Dedifferentiated amniotic fluid mesenchymal stem cell (primary cell): Measurements from ENCODE around the gene PLA2G2C.

ENCODE experiments used
- DNase-seq: peaks from one replicate; pipeline ENCODE4 v3.0.0-alpha.2; 2016; ENCODE audit errors: extremely low spot score

PLA2G2C gene

GRCh38 chr1:20152599-20152930 lies 33.8 kb downstream of the PLA2G2C start:
- DNase-seq: no peak

GRCh38 chr1:20151906-20152598 lies 34.3 kb downstream of the PLA2G2C start:
- DNase-seq: peak; percentile 56

GRCh38 chr1:20150969-20151368 lies 35.3 kb downstream of the PLA2G2C start:
- DNase-seq: no peak

DNA sequence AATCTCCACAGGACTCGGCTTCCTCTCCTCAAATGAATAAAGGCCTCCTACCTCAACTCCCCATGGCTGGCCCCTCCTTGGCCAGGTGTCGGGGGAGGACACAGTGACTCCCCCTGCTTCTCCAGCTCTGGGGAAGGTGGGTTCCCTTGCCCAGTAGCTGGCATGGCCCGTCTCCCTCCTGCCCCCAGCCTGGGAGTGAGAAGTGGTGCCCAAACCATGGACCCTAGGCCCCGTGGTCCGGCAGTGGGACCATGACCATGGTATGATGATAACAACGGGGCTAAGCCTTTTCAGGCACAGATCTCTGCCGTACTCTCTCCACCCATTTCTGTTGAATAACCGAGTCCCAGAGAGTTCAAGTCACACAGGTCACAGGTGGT lies 36.0 kb downstream of the PLA2G2C start:
- DNase-seq: no peak

GRCh38 chr1:20149601-20150325 lies 36.6 kb downstream of the PLA2G2C start:
- no peak for DNase-seq

DNA sequence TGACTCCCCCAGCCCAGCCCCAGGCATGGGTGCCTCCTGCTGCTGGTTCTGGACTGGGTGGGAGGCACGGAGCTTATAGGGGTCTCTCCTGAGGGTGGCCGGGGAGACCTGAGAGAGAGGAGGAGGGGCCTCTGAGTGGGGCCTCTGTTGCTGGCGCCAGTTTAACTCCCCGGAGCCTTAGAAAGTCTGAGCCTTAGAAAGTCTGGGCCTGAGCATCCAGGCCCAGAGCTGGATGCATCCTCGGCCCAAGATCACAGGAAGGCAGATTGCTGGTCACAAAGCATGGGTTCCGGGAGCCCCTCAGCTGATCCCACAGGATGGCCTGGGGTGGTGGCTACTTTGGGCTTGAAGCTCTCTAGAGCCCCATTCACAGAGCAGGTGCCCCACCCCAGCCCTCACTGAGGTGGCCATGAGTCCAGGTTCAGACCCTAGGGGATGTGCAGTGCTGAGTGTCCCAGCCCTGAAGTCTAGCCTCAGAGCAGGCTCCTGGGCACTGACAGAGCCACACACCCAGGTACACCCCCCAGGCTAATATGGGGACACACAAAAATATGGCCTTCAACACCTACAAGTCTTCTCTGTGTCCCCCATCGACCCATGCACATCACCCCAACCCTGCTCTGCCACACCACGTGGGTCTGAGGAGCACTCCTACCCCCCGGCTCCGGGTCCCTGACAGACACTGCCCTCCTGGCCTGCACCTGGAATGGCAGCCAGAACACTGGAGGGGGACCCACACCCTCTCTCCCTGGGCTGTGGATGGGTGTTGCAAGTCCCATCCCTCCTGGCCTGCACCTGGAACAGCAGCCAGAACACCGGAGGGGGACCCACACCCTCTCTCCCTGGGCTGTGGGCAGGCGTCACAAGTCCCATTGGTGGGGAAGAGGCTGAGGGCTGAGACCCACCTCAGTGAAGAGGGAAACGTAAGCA lies 37.5 kb downstream of the PLA2G2C start:
- DNase-seq: no peak

DNA sequence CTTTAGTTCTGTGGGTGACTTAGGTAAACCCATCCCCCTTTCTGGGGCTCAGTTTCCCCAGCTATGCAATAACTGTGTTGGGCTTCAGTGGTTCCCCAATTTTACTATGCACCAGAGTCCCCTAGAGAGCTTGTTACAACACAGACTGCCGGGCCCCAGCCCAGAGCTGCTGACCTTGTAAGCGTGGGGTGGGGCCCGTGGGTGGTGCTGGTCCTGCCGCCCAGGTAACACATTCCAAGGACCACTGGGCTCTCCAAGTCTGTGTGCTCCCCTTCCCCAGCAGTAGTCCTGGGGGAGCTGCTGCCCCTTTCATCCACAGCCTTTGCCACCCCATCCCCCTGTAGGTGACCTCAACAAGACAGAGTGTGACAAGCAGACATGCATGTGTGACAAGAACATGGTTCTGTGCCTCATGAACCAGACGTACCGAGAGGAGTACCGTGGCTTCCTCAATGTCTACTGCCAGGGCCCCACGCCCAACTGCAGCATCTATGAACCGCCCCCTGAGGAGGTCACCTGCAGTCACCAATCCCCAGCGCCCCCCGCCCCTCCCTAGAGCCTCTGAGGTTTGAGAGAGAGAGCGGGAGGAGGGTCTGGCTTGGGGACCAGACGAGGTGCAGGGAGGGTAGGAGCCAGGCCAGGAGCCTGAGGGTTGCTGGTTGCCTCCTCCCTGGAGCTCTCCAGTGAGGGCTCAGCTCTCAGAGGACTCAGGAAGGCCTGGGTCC lies 38.3 kb downstream of the PLA2G2C start:
- DNase-seq: no peak

DNA sequence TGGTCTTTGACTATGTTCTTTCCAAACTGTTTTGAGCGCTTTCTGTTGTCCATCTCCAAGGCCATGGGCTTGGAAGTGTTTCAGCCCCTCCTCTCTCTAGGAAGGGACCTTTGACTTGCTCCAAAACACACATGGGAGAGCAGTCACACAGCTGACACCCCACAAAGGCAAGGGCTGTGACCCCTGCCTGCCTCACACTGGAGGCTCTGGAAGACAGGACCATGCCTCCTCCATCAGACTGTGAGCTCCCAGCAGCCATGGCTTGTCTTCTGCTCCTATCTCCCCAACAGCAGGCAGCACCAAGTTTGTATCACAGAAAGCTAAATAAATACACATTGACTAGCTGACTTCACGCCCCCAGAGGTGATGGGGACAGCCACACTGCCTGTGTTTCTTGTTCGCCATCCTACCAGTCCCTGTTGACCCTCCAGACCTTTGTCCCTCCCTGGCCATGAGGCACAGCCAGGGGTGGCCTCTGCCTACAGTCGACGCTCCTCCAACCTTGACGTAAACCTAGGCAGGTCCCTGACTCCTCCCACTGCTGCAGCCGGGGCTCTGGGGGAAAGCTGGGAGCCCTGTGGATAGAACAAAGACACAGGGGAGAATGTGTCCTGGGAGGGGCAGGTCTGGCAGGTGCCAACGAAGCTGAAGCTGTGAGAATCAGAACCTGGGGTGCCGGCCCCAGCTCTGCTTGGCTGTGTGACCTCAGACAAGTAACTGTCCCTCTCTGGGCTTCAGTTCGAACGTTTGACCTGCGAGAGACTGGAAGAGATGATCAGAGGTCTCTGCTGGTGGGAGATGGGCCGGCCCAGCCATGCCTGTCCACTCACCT lies 42.4 kb downstream of the PLA2G2C start:
- DNase-seq: no peak

GRCh38 chr1:20143318-20143717 lies 43.0 kb downstream of the PLA2G2C start:
- no peak for DNase-seq

DNA sequence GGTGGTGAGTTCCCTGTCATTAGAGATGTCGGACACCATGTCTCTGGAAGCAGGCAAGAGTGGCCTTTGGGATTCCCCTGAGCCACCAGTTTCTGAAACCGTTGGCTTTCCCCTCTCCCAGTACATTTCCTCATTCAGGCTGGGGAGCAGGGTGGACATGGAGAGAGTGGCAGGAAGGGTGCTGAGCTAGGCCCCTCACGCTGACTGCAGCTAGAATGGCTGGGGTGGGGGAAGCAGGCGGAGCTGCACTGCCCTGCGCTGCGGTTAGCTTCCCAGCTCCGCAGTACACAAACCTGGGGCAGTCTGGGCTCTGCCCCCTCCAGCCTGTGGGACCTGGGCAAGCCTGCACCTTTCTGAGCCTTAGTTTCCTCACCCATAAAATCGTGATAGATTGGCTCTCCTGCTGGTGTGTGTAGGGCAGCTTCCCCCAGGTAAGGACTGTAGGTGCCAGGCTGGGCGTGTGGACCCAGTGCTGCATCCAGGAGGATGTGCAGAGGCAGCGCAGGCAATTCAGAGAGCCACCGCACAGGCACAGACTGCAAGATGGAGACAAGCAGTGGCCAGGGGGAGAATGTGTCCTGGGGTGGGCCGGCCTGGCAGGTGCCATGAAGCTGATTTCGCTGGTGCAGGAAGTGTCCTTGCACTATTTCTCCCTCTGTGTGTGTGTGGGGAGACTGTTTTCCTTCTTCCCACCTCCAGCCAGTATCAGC lies 44.2 kb downstream of the PLA2G2C start:
- no peak for DNase-seq

DNA sequence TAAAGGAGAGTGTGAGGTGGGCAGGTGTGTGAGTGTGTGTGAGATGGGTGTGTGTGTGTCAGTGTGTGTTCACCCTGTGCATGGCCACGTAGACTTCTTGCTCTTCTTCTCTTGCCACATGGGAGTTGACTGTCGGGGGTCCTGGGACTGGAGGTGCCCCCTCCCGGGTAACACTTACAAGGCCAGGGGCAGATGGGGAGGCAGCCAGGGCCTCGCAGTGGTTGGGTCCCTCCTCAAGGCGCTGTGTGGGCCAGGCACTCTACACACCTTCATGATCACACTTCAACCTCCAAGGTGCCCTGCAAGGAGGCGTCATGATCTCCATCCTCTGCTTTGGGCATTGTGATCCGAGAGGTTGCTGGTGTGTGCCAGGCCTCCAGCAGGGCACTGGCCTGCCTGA lies 44.9 kb downstream of the PLA2G2C start:
- no peak for DNase-seq

DNA sequence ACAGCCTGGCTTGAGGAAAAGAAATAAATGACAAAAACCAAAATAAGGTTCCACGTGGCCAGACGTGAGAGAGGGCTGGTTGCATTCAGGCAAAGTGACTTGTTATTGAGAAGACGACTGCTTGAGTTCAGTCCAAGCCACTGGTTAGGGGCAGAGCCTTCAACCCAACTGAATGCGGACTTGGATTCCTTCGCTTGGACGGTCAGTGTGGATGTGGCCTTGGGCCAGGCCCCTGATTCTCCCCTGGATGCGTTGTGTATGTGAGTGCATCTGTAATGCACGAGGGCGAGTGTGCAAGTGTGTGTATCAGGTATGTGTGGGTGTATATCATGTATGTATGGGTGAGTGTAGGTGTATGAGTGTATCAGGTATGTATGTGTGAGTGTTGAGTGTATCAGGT lies 45.3 kb downstream of the PLA2G2C start:
- no peak for DNase-seq

DNA sequence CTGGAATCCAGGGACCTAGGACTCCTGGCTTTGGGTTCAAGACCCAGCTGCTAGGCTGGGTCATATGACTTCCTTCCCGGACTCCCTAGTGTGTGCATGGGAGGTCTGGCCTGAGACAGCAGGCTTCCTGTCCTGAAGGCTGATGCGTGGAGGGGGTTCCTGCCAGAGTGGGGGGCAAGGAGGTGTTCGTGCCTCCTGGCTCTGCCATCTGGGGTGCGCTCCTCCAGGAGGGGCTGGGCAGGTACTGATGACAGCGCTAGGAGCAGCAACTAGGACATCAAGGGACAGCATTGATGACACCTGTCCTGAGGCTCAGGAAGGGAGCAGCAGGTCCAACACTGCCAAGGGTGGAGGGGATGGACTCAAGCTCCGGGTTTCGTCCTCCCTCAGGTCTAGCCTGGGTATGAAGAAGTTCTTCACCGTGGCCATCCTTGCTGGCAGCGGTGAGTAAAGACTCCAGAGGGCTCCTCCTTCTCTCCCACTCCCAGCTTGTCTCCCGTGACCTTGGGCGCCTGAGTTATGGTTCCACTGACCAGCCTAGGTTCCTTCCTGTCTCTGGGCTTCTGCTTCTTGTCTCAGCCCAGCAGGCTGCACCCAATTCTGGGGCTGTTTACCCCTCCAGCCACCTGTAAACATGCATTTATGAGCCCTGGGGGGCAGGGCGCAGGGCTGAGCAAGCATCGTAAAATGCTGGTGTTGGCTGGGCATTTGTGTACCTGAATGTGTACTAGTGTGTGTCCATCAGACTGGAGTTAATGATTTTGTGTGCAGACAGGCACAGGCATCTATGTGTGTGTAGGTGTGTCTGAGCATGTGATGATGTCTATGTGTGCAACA lies 46.3 kb downstream of the PLA2G2C start:
- DNase-seq: no peak

DNA sequence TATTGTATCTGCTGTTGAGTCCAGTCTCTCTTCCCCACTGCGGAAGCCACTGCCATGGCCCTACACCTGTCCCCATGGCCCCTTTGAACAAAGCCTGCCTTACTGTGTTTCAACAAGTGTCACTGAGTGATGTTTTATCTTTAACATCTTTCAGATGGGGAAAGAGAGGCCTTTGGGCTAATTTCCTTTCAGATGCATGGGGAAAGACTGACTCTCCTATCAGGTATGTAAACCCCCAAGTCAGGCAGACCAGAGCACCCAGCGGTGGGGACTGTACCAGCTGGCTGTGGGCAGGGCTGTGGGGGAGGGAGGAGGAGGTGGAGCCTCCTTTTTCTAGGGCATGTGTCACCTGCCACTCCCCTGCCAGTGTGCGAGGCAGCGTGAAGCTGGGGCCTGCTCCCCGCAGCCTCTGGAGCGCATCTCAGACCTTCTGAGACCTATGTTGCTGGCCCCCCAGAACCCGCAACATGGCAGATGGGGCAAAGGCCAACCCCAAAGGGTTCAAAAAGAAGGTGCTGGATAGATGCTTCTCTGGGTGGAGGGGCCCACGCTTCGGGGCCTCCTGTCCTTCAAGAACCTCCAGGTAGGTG lies 47.3 kb downstream of the PLA2G2C start, which contains the start of gene PLA2G2F:
Gene PLA2G2F (plus strand): TSS at position 363 of the 590 bp plus-strand sequence. CDS start 105 bp downstream, at position 468.
- no peak for DNase-seq

- DNase-seq: no peak
These were observed 48.0 kb downstream of the PLA2G2C start for GRCh38 chr1:20138346-20138745.

DNA sequence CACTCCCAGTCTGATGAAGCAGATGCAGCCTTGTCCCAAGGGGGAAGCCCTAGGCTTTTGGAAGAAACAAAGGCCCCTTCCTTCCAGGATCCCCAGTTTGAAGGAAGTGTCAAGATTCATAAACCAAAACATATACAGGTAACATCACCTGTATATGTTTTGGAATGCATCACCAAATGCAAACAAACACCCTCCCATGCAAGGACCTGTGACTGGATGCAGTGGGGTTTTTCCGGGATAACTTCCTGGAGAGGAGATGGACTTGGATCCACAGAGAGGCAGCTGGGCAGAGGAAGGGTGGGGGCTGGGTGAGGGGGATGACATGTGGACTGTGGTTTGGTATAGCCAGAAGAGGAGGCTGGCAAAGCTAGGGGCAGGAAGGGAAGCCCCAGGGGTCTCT lies 48.7 kb downstream of the PLA2G2C start:
- DNase-seq: no peak

DNA sequence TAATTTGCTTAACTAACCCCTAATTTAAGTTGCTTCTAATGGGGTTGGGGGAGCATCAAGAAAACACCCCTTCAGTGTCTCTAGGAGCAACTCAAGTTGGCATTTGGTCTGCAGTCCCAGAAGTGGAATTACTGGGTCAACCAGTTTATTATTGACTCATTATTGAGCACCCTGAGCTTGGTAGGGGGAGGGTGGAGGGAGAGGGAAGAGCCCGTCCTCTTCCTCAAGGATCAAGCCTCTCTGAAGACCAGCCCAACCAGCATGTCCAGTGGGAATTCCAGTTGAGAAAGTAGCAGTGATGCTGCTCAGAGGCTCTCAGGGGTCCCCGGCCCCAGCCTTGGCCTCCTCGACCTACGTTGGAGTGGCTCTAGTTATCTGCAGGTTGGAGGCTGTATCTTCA lies 49.3 kb downstream of the PLA2G2C start:
- no peak for DNase-seq

GRCh38 chr1:20136249-20136648 lies 50.1 kb downstream of the PLA2G2C start:
- no peak for DNase-seq

- no peak for DNase-seq
These were observed 51.3 kb downstream of the PLA2G2C start for GRCh38 chr1:20134995-20135394.
